Measurements from ENCODE around the gene ST6GAL1.

Gene ST6GAL1

DNA sequence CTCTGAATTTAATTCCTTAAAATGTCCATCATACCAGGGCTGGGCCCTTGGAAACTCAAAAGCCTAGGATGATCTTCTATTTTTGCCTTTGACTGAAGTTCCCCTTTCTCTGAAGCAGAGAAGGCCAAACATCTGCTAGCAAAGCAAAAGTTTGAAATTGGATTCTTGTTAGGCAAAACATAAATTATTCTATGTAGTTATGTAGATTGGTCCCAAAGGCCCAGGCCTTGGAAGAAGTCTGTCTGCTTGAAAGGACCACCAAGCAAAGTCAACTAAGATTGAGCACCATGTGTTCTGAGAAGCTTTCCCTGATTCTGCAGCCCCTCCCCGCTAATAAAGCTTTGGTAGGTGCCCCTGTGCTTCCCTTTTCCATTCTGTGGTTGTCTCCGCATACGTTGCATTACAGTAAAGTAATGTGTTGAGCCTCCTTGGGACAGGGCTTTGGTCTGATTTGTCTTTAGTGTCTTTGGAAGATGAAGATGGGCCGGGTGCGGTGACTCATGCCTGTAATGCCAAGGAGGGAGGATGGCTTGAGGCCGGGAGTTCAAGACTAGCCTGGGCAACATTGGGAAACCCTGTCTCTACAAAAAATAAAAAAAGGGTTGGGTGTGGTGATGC, 152.5 kb downstream of the ST6GAL1 start:
- no peaks in the 10 kb centered on the region for H3K36me3 ChIP-seq
- H3K4me1 ChIP-seq = no peaks in the 10 kb centered on the region
- H3K4me3 ChIP-seq (ENCODE audit: low read depth, low read length) = no peak overlapping the region
- no peak for DNase-seq
- TF ChIP-seq, protein P1, sequence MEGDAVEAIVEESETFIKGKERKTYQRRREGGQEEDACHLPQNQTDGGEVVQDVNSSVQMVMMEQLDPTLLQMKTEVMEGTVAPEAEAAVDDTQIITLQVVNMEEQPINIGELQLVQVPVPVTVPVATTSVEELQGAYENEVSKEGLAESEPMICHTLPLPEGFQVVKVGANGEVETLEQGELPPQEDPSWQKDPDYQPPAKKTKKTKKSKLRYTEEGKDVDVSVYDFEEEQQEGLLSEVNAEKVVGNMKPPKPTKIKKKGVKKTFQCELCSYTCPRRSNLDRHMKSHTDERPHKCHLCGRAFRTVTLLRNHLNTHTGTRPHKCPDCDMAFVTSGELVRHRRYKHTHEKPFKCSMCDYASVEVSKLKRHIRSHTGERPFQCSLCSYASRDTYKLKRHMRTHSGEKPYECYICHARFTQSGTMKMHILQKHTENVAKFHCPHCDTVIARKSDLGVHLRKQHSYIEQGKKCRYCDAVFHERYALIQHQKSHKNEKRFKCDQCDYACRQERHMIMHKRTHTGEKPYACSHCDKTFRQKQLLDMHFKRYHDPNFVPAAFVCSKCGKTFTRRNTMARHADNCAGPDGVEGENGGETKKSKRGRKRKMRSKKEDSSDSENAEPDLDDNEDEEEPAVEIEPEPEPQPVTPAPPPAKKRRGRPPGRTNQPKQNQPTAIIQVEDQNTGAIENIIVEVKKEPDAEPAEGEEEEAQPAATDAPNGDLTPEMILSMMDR (IDR thresholded peaks at IDR 0.05; ENCODE audit: low read depth, low read length) = no peak
- H3K27me3 ChIP-seq = no peaks in the 10 kb centered on the region
- no peaks in the 10 kb centered on the region for H3K9me3 ChIP-seq

DNA sequence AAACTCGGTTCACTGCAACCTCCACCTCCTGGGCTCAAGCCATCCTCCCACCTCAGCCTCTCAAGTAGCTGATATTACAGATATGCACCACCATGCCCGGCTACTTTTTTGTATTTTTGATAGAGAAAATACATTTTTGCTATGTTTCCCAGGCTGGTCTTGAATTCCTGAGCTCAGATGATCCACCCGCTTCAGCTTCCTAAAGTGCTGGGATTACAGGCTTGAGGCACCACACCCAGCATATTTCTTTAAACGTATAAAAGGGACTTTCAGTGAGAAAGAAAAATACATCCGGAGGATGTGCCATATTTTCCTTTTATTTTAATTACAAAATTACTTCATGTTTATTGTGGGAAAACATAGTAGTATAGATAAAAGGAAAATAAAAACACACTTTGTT, 153.8 kb downstream of the ST6GAL1 start:
- no peaks in the 10 kb centered on the region for H3K9me3 ChIP-seq
- no peak for DNase-seq
- H3K4me1 ChIP-seq = no peaks in the 10 kb centered on the region
- H3K36me3 ChIP-seq = no peaks in the 10 kb centered on the region
- H3K27me3 ChIP-seq = no peaks in the 10 kb centered on the region
- H3K4me3 ChIP-seq (ENCODE audit: low read depth, low read length) = no peak overlapping the region
- TF ChIP-seq, protein P1 (IDR thresholded peaks at IDR 0.05; ENCODE audit: low read depth, low read length) = no peak

DNA sequence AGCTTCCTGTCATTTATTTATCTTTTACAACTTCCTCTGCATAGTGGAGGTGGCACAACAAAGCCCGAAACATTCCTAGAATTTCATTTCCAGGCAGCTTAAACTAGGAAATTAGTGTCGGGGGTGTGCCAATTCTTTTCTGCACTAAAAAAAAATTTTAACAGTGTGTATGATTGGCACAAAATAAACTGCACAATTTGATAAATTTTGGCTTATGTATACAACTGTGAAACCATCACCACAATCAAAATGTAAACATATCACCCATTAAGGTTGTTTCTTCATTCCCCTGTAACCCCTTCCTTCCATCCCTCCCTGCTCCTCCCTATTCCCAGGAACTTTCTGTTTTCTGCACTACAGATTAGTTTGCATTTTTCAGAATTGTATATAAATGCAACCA, 154.3 kb downstream of the ST6GAL1 start:
- no peak for DNase-seq
- TF ChIP-seq, protein P1 (IDR thresholded peaks at IDR 0.05; ENCODE audit: low read depth, low read length) = no peak
- Histone ChIP-seq H3K36me3 (no peaks in the 10 kb centered on the region), H3K4me3 (ENCODE audit: low read depth, low read length) (no peak overlapping the region), H3K9me3 (no peaks in the 10 kb centered on the region), H3K4me1 (no peaks in the 10 kb centered on the region), H3K27me3 (no peaks in the 10 kb centered on the region)

DNA sequence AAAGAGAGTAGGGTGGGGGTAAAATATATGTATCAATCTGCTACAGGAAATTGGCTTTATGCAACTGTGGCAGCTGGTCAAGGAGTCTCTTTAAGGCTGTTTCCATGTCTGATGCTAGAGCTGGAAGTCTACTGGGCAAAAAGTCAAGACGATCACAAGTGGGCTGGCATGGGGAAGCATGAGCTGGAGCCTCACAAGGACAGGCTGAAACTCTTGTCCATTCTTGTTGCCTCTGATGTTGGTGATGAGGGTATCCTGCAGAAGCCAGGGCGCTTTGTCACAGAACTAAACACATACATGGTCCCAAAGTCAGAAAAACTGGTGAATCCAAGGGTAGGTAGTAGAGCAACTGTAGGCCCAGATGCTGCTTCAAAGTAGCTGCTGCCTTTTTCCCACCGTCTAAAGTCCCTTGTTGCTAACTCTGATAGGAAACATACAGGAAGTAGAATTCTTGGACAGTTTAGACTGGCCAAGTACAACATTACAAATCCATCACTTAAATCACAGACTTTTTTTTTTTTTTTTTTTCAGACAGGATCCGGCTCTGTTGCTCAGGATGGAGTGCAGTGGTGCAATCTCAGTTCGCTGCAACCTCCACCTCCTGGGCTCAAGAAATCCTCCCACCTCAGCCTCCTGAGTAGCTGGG, 154.8 kb downstream of the ST6GAL1 start:
- Histone ChIP-seq H3K4me3 (ENCODE audit: low read depth, low read length) (no peak overlapping the region), H3K27me3 (no peaks in the 10 kb centered on the region), H3K4me1 (no peaks in the 10 kb centered on the region), H3K9me3 (no peaks in the 10 kb centered on the region), H3K36me3 (no peaks in the 10 kb centered on the region)
- no peak for DNase-seq
- TF ChIP-seq, protein P1 (IDR thresholded peaks at IDR 0.05; ENCODE audit: low read depth, low read length) = no peak

DNA sequence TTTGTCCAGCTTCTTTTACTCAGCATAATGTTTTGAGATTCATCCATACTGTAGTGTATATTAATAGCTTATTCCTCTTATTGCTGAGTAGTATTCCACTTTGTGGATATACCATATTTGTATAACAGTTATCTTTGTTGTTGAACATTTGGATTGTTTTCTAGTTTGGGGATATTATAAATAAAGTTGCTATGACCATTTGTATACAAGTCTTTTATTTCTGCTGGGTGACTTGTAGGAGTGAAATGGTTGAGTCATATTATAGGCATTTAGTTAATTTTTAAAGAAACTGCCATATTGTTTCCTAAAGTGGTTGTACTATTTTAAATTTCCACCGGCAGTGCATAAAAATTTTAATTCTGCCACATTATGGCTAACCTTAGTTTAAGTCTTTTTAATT, 155.6 kb downstream of the ST6GAL1 start:
- H3K4me3 ChIP-seq (ENCODE audit: low read depth, low read length) = no peak overlapping the region
- no peak for DNase-seq
- TF ChIP-seq, protein P1 (IDR thresholded peaks at IDR 0.05; ENCODE audit: low read depth, low read length) = no peak
- no peaks in the 10 kb centered on the region for H3K9me3 ChIP-seq
- H3K36me3 ChIP-seq = no peaks in the 10 kb centered on the region
- no peaks in the 10 kb centered on the region for H3K4me1 ChIP-seq
- no peaks in the 10 kb centered on the region for H3K27me3 ChIP-seq

DNA sequence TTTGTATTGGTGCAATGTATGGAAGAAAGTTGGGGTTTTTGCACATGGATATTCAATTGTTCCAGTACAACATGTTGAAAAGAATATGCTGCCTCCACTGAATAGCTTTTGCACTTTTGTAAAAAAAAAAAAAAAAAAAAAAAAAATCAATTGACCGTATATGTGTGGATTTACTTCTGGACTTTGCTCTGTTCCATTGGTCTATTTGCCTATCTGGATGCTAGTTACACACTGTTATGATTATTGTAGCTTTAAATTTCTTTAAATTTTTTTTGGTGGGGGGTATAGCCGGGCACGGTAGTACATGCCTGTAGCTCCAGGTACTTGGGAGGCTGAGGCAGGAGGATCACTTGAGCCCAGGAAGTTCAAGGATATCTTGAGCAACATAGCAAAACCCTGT, 156.5 kb downstream of the ST6GAL1 start:
- H3K4me1 ChIP-seq = no peaks in the 10 kb centered on the region
- no peak overlapping the region for H3K4me3 ChIP-seq (ENCODE audit: low read depth, low read length)
- H3K9me3 ChIP-seq = no peaks in the 10 kb centered on the region
- H3K27me3 ChIP-seq = no peaks in the 10 kb centered on the region
- H3K36me3 ChIP-seq = no peaks in the 10 kb centered on the region
- no peak for DNase-seq
- TF ChIP-seq, protein P1 (IDR thresholded peaks at IDR 0.05; ENCODE audit: low read depth, low read length) = no peak

All from BE2C (cell line).